Measurements from ENCODE around the gene NYAP2.

Gene NYAP2

DNA sequence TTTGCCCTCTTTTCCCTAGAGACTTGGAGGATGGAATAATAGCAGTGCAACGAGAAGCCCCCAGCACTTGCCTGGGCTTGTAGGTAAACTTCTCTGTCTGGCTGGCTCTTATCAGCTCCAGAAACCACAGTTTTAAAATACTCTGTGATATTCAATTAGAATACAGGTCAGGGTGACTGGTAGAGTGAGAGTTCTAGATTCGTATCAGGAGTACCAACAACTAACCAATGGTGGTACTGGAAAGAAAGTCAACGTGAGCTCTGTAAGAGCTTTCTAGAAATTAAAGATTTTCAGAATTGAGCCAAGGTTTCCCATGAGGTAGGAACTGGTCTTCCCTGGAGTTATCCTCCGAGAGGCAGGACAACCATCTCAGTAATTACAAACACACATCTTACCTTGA lies 216.9 kb downstream of the NYAP2 start:
- Histone ChIP-seq H3K27me3 (ENCODE audit: control insufficient read depth, insufficient read depth, low read length) (no peaks in the 10 kb centered on the region), H3K4me1 (ENCODE audit: control insufficient read depth, insufficient read depth, low read length) (no peaks in the 10 kb centered on the region), H3K27ac (ENCODE audit: low read depth, low read length) (no peak overlapping the region), H3K9ac (ENCODE audit: low read length) (no peak overlapping the region), H3K4me3 (ENCODE audit: low read depth, low read length) (no peak overlapping the region), H3K9me3 (ENCODE audit: control insufficient read depth, insufficient read depth, low read depth, low read length) (no peaks in the 10 kb centered on the region), H3K36me3 (ENCODE audit: control insufficient read depth, insufficient read depth, low read length) (no peaks in the 10 kb centered on the region)

- H3K9ac ChIP-seq (ENCODE audit: low read length) = no peak overlapping the region
- no peaks in the 10 kb centered on the region for H3K36me3 ChIP-seq (ENCODE audit: control insufficient read depth, insufficient read depth, low read length)
- H3K27me3 ChIP-seq (ENCODE audit: control insufficient read depth, insufficient read depth, low read length) = no peaks in the 10 kb centered on the region
- H3K27ac ChIP-seq (ENCODE audit: low read depth, low read length) = no peak overlapping the region
- H3K4me3 ChIP-seq (ENCODE audit: low read depth, low read length) = no peak overlapping the region
- no peaks in the 10 kb centered on the region for H3K9me3 ChIP-seq (ENCODE audit: control insufficient read depth, insufficient read depth, low read depth, low read length)
- H3K4me1 ChIP-seq (ENCODE audit: control insufficient read depth, insufficient read depth, low read length) = no peaks in the 10 kb centered on the region
These were observed 217.3 kb downstream of the NYAP2 start for GRCh38 chr2:225616848-225617247.

- Histone ChIP-seq H3K9ac (ENCODE audit: low read length) (no peak overlapping the region), H3K36me3 (ENCODE audit: control insufficient read depth, insufficient read depth, low read length) (no peaks in the 10 kb centered on the region), H3K27me3 (ENCODE audit: control insufficient read depth, insufficient read depth, low read length) (no peaks in the 10 kb centered on the region), H3K4me3 (ENCODE audit: low read depth, low read length) (no peak overlapping the region), H3K9me3 (ENCODE audit: control insufficient read depth, insufficient read depth, low read depth, low read length) (no peaks in the 10 kb centered on the region), H3K4me1 (ENCODE audit: control insufficient read depth, insufficient read depth, low read length) (no peaks in the 10 kb centered on the region), H3K27ac (ENCODE audit: low read depth, low read length) (no peak overlapping the region)
These were observed 220.7 kb downstream of the NYAP2 start for GRCh38 chr2:225620227-225620626.

DNA sequence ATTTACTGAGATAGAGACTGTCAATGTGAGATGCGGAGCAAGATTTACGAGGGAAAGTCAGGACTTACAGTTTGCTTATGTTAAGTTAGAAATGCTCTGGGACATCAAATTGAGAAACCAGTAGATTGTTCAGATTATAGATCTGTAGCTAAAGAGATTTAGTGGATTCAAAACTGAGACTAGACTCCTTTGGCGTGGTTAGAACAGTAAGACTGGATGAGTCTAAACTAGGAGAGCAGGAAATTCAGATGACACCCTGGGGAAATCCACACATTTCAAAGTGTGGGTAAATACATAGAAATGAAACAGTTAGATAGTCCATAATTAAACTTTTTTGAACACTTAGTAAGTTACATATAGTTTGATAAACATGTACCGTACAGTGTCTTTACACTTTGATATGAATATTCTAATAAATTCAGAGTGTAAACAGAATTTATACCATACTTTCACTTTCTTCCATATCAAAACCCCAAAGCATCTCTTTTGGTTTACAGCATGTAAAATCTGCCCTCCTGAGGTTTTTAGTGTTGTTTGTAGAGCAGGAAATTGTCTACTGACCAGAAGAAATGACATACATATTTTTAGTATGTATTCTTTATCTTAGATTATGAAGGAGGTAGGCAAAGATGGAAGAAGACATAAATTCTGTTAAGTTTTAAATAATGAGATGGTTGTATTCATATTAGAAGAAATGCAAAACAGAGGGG lies 231.5 kb downstream of the NYAP2 start:
- no peaks in the 10 kb centered on the region for H3K4me1 ChIP-seq (ENCODE audit: control insufficient read depth, insufficient read depth, low read length)
- no peaks in the 10 kb centered on the region for H3K27me3 ChIP-seq (ENCODE audit: control insufficient read depth, insufficient read depth, low read length)
- no peaks in the 10 kb centered on the region for H3K9me3 ChIP-seq (ENCODE audit: control insufficient read depth, insufficient read depth, low read depth, low read length)
- H3K27ac ChIP-seq (ENCODE audit: low read depth, low read length) = no peak overlapping the region
- H3K36me3 ChIP-seq (ENCODE audit: control insufficient read depth, insufficient read depth, low read length) = no peaks in the 10 kb centered on the region
- H3K9ac ChIP-seq (ENCODE audit: low read length) = no peak overlapping the region
- H3K4me3 ChIP-seq (ENCODE audit: low read depth, low read length) = no peak overlapping the region

DNA sequence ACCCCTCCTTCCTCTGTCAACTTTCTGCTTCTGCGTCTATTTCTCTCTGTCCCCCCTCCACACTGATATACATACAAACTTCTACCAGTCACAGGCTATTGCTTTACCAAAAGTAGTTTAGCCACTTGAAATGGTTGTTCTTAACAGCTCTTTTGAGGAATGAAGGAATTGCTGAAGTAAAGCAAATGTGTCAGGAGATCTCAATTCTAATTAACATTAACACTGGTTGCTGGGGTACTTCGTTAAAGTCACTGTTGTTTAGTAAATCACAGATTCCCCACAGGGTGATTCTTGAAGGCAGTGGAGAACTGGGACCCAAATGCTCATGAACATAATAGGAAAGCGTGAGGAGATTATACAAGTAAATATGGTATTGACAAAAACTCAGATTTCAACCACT lies 232.8 kb downstream of the NYAP2 start:
- Histone ChIP-seq H3K9ac (ENCODE audit: low read length) (no peak overlapping the region), H3K4me1 (ENCODE audit: control insufficient read depth, insufficient read depth, low read length) (no peaks in the 10 kb centered on the region), H3K36me3 (ENCODE audit: control insufficient read depth, insufficient read depth, low read length) (no peaks in the 10 kb centered on the region), H3K27me3 (ENCODE audit: control insufficient read depth, insufficient read depth, low read length) (no peaks in the 10 kb centered on the region), H3K27ac (ENCODE audit: low read depth, low read length) (no peak overlapping the region), H3K9me3 (ENCODE audit: control insufficient read depth, insufficient read depth, low read depth, low read length) (no peaks in the 10 kb centered on the region), H3K4me3 (ENCODE audit: low read depth, low read length) (no peak overlapping the region)

- no peak overlapping the region for H3K27ac ChIP-seq (ENCODE audit: low read depth, low read length)
- H3K27me3 ChIP-seq (ENCODE audit: control insufficient read depth, insufficient read depth, low read length) = no peaks in the 10 kb centered on the region
- no peaks in the 10 kb centered on the region for H3K36me3 ChIP-seq (ENCODE audit: control insufficient read depth, insufficient read depth, low read length)
- no peak overlapping the region for H3K9ac ChIP-seq (ENCODE audit: low read length)
- H3K9me3 ChIP-seq (ENCODE audit: control insufficient read depth, insufficient read depth, low read depth, low read length) = no peaks in the 10 kb centered on the region
- H3K4me3 ChIP-seq (ENCODE audit: low read depth, low read length) = no peak overlapping the region
- H3K4me1 ChIP-seq (ENCODE audit: control insufficient read depth, insufficient read depth, low read length) = no peaks in the 10 kb centered on the region
These were observed 237.0 kb downstream of the NYAP2 start for GRCh38 chr2:225636558-225636957.

DNA sequence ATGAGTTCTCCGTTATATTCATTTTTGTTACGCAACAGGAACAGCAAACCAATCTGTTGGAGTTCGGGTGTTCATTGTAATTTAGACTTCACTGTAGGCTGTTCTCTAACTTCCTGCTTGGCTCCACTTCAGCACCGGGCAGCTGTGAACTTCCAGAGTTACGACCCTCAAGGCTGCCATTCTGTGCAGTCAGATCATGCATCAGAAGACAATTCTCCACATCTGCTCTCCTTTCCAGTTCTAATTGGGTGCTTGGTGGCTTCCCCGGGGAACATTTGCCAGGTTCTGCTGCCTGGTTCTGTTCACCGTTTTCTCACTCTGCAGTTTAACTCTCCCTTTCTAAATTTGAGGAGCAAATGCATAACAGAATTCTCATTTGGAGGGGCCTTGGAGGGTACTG lies 237.7 kb downstream of the NYAP2 start:
- Histone ChIP-seq H3K9me3 (ENCODE audit: control insufficient read depth, insufficient read depth, low read depth, low read length) (no peaks in the 10 kb centered on the region), H3K4me1 (ENCODE audit: control insufficient read depth, insufficient read depth, low read length) (no peaks in the 10 kb centered on the region), H3K27ac (ENCODE audit: low read depth, low read length) (no peak overlapping the region), H3K4me3 (ENCODE audit: low read depth, low read length) (no peak overlapping the region), H3K9ac (ENCODE audit: low read length) (no peak overlapping the region), H3K36me3 (ENCODE audit: control insufficient read depth, insufficient read depth, low read length) (no peaks in the 10 kb centered on the region), H3K27me3 (ENCODE audit: control insufficient read depth, insufficient read depth, low read length) (no peaks in the 10 kb centered on the region)

DNA sequence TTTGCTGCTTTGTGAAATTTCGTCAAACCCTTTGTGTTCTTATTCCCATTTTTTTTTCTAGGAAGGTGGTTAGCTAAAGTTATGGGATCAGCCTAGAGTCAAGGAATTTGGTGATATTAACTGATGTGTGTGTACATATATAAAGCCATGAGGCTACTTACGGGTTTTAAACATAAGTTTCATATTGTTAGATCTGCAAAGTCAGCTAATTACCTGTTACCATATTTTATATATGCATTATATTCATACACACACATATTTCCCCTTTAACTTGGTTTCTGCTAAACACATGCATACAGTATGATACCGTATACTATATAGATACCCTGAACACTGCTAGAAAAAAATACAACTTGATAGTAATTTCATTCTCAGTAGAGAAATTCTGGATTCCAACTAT lies 241.0 kb downstream of the NYAP2 start:
- H3K9ac ChIP-seq (ENCODE audit: low read length) = no peak overlapping the region
- H3K36me3 ChIP-seq (ENCODE audit: control insufficient read depth, insufficient read depth, low read length) = no peaks in the 10 kb centered on the region
- H3K9me3 ChIP-seq (ENCODE audit: control insufficient read depth, insufficient read depth, low read depth, low read length) = no peaks in the 10 kb centered on the region
- H3K27ac ChIP-seq (ENCODE audit: low read depth, low read length) = no peak overlapping the region
- H3K27me3 ChIP-seq (ENCODE audit: control insufficient read depth, insufficient read depth, low read length) = no peaks in the 10 kb centered on the region
- H3K4me1 ChIP-seq (ENCODE audit: control insufficient read depth, insufficient read depth, low read length) = no peaks in the 10 kb centered on the region
- no peak overlapping the region for H3K4me3 ChIP-seq (ENCODE audit: low read depth, low read length)

DNA sequence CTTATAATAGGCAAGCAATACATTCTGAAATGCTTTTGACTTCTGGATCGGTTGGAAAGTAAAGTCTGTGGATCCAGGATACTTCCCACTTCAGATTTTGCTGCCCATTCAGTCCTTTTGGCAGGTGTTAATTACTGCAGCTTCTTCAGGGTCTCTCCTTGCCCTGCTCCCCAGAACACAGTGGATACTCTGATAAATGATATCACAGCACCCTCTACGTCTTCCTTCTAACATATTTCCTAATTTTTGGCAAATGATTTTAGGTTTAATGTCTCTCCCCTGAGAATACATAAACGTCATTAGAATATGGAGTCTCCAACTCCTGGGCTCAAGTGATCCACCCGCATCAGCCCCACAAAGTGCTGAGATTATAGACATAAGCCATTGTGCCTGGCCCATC lies 249.8 kb downstream of the NYAP2 start:
- H3K9ac ChIP-seq (ENCODE audit: low read length) = no peak overlapping the region

DNA sequence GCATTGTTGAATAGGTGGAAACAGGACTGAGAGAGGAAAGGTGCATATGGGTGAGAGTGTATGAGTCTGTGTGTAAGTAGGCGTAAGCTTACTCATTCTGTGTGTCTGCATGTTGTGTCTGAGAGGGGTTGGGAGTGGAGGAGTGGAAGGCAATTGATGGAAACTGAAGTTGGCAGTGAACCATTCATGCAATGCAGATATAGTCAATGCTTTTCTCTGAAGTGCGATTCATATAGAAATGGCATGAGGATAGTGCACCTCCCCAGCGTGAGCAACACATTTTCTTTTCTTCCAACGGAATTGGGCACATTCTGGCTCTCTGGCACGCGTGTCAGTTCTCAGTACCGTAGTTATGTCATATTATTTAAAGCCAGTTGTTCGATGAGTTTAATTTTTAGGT lies 250.5 kb downstream of the NYAP2 start:
- no peak overlapping the region for H3K9ac ChIP-seq (ENCODE audit: low read length)
- no peak overlapping the region for H3K4me3 ChIP-seq (ENCODE audit: low read depth, low read length)
- no peaks in the 10 kb centered on the region for H3K9me3 ChIP-seq (ENCODE audit: control insufficient read depth, insufficient read depth, low read depth, low read length)
- no peaks in the 10 kb centered on the region for H3K36me3 ChIP-seq (ENCODE audit: control insufficient read depth, insufficient read depth, low read length)
- no peaks in the 10 kb centered on the region for H3K27me3 ChIP-seq (ENCODE audit: control insufficient read depth, insufficient read depth, low read length)
- no peak overlapping the region for H3K27ac ChIP-seq (ENCODE audit: low read depth, low read length)
- no peaks in the 10 kb centered on the region for H3K4me1 ChIP-seq (ENCODE audit: control insufficient read depth, insufficient read depth, low read length)

More for the DNA sequence above, 249.8 kb downstream of the NYAP2 start:
- no peaks in the 10 kb centered on the region for H3K36me3 ChIP-seq (ENCODE audit: control insufficient read depth, insufficient read depth, low read length)
- no peak overlapping the region for H3K27ac ChIP-seq (ENCODE audit: low read depth, low read length)
- H3K4me3 ChIP-seq (ENCODE audit: low read depth, low read length) = no peak overlapping the region
- H3K27me3 ChIP-seq (ENCODE audit: control insufficient read depth, insufficient read depth, low read length) = no peaks in the 10 kb centered on the region
- H3K9me3 ChIP-seq (ENCODE audit: control insufficient read depth, insufficient read depth, low read depth, low read length) = no peaks in the 10 kb centered on the region
- H3K4me1 ChIP-seq (ENCODE audit: control insufficient read depth, insufficient read depth, low read length) = no peaks in the 10 kb centered on the region

GRCh38 chr2:225660262-225661131 lies 261.0 kb downstream of the NYAP2 start:
- no peak overlapping the region for H3K9ac ChIP-seq (ENCODE audit: low read length)
- no peaks in the 10 kb centered on the region for H3K36me3 ChIP-seq (ENCODE audit: control insufficient read depth, insufficient read depth, low read length)
- peaks cover 9% of the 10 kb centered on the region for H3K4me1 ChIP-seq (ENCODE audit: control insufficient read depth, insufficient read depth, low read length)
- no peak overlapping the region for H3K27ac ChIP-seq (ENCODE audit: low read depth, low read length)
- no peaks in the 10 kb centered on the region for H3K9me3 ChIP-seq (ENCODE audit: control insufficient read depth, insufficient read depth, low read depth, low read length)
- H3K4me3 ChIP-seq (ENCODE audit: low read depth, low read length) = no peak overlapping the region
- H3K27me3 ChIP-seq (ENCODE audit: control insufficient read depth, insufficient read depth, low read length) = no peaks in the 10 kb centered on the region

Measured in HUES6 (cell line).